ENCODE data around the gene RNF128.
"Not testable (repeated sequence)": the region's sequence is repeated elsewhere in the genome, so short reads cannot be mapped to it uniquely, and the experiment has no call there.

RNF128 gene

GRCh38 chrX:106783716-106784115 lies 57.2 kb downstream of the RNF128 start:
- intact Hi-C loops (cut with micrococcal nuclease): no loop called here
- H3K4me3 Mint-ChIP-seq: no peak overlapping the region
- no peaks in the 10 kb centered on the region for H3K27me3 Mint-ChIP-seq
- no peaks in the 10 kb centered on the region for H3K9me3 Mint-ChIP-seq
- H3K4me1 Mint-ChIP-seq (ENCODE audit: low read depth): no peaks in the 10 kb centered on the region
- H3K36me3 Mint-ChIP-seq (ENCODE audit: low read depth): no peaks in the 10 kb centered on the region
- no peak overlapping the region for H3K27ac Mint-ChIP-seq

DNA sequence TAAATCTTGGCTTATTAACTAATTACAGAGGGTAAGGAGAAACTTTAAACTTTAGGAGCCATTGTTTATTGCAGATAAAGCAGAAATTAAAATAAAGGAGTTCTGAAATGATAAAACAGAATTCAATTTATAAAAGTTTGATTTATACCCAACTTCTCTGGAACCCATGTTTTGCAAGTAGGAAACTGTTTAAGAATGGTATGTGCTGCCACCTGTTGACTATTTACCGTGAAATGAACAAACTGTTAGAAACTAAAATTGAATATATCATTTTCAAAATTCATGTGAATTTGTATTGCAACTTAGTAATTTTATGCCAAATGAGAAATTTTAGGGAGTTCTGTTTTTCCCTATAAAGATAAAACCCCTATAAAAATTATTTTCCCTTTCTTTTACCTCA lies 65.0 kb downstream of the RNF128 start:
- intact Hi-C loops (cut with micrococcal nuclease): loop anchor here (10.0 kb wide), 1 partner anchor 307 kb away; no protein-coding TSS in a partner anchor
- no peaks in the 10 kb centered on the region for H3K36me3 Mint-ChIP-seq (ENCODE audit: low read depth)
- no peaks in the 10 kb centered on the region for H3K4me1 Mint-ChIP-seq (ENCODE audit: low read depth)
- no peak overlapping the region for H3K27ac Mint-ChIP-seq
- H3K4me3 Mint-ChIP-seq: no peak overlapping the region
- no peaks in the 10 kb centered on the region for H3K9me3 Mint-ChIP-seq
- no peaks in the 10 kb centered on the region for H3K27me3 Mint-ChIP-seq

DNA sequence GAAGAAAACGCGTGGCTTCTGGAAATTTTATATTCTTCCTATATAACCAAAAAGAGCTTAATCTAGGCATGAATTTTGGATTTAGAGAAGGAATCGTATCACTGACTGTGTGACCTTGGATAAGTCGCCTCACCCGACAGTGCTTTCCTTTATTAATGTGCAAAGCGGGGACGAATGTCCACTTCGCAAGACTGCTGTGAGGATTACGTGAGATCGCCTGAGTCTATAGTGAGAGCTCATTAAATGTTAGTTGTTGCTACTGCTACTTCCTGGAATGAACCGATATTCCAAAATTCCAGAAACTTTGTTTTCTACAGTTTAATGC lies 75.5 kb downstream of the RNF128 start:
- H3K27ac Mint-ChIP-seq: no peak overlapping the region
- H3K36me3 Mint-ChIP-seq (ENCODE audit: low read depth): peaks cover 8% of the 10 kb centered on the region
- H3K4me3 Mint-ChIP-seq: peak overlapping the region; percentile 97
- H3K27me3 Mint-ChIP-seq: peaks cover 25% of the 10 kb centered on the region
- no peaks in the 10 kb centered on the region for H3K9me3 Mint-ChIP-seq
- peaks cover 22% of the 10 kb centered on the region for H3K4me1 Mint-ChIP-seq (ENCODE audit: low read depth)
- intact Hi-C loops (cut with micrococcal nuclease): no loop called here

GRCh38 chrX:106802388-106803275 lies 76.1 kb downstream of the RNF128 start, which contains the start of gene TBC1D8B:
Gene TBC1D8B (plus strand): TSS chrX:106802673. CDS start chrX:106802854, 181 bp downstream.
- peak within 1 kb of the TSS; percentile 97 for H3K4me3 Mint-ChIP-seq
- peak within 1 kb of the TSS; percentile 78 for H3K27ac Mint-ChIP-seq
- no peaks in the 10 kb centered on the region for H3K9me3 Mint-ChIP-seq
- peaks cover 25% of the 10 kb centered on the region for H3K27me3 Mint-ChIP-seq
- peaks cover 8% of the 10 kb centered on the region for H3K36me3 Mint-ChIP-seq (ENCODE audit: low read depth)
- intact Hi-C loops (cut with micrococcal nuclease): no loop called here
- peaks cover 22% of the 10 kb centered on the region for H3K4me1 Mint-ChIP-seq (ENCODE audit: low read depth)

GRCh38 chrX:106811131-106811910 lies 84.8 kb downstream of the RNF128 start:
- H3K4me1 Mint-ChIP-seq (ENCODE audit: low read depth): no peaks in the 10 kb centered on the region
- no peaks in the 10 kb centered on the region for H3K36me3 Mint-ChIP-seq (ENCODE audit: low read depth)
- no peaks in the 10 kb centered on the region for H3K9me3 Mint-ChIP-seq
- H3K27ac Mint-ChIP-seq: no peak overlapping the region
- no peak overlapping the region for H3K4me3 Mint-ChIP-seq
- no peaks in the 10 kb centered on the region for H3K27me3 Mint-ChIP-seq
- intact Hi-C loops (cut with micrococcal nuclease): no loop called here

- H3K27me3 Mint-ChIP-seq; H3K36me3 Mint-ChIP-seq (ENCODE audit: low read depth); H3K4me1 Mint-ChIP-seq (ENCODE audit: low read depth); intact Hi-C loops (cut with micrococcal nuclease); H3K9me3 Mint-ChIP-seq; H3K4me3 Mint-ChIP-seq; H3K27ac Mint-ChIP-seq: not testable (repeated sequence)
These were observed 86.4 kb downstream of the RNF128 start for GRCh38 chrX:106812930-106813329.

DNA sequence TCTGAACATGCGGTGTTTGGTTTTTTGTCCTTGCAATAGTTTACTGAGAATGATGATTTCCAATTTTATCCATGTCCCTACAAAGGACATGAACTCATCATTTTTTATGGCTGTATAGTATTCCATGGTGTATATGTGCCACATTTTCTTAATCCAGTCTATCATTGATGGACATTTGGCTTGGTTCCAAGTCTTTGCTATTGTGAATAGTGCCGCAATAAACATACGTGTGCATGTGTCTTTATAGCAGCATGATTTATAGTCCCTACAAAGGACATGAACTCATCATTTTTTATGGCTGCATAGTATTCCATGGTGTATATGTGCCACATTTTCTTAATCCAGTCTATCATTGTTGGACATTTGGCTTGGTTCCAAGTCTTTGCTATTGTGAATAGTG lies 87.6 kb downstream of the RNF128 start:
- H3K4me3 Mint-ChIP-seq; H3K9me3 Mint-ChIP-seq; H3K36me3 Mint-ChIP-seq (ENCODE audit: low read depth); H3K27me3 Mint-ChIP-seq; intact Hi-C loops (cut with micrococcal nuclease); H3K27ac Mint-ChIP-seq; H3K4me1 Mint-ChIP-seq (ENCODE audit: low read depth): not testable (repeated sequence)

Measured in dendritic cell treated with granulocyte-macrophage colony-stimulating factor and Interleukin-4, amounts not matched to agents 40 ng/mL and 50 ng/mL, for 4 days (primary cell).